GF-D8 (cell line): ENCODE results near the gene SUPT5H.
"Not testable (repeated sequence)": the region's sequence is repeated elsewhere in the genome, so short reads cannot be mapped to it uniquely, and the experiment has no call there.

Experiments
- DNase-seq: peaks from one replicate; lab custom pipeline; 2025; lab: John Stamatoyannopoulos, UW

SUPT5H gene

DNA sequence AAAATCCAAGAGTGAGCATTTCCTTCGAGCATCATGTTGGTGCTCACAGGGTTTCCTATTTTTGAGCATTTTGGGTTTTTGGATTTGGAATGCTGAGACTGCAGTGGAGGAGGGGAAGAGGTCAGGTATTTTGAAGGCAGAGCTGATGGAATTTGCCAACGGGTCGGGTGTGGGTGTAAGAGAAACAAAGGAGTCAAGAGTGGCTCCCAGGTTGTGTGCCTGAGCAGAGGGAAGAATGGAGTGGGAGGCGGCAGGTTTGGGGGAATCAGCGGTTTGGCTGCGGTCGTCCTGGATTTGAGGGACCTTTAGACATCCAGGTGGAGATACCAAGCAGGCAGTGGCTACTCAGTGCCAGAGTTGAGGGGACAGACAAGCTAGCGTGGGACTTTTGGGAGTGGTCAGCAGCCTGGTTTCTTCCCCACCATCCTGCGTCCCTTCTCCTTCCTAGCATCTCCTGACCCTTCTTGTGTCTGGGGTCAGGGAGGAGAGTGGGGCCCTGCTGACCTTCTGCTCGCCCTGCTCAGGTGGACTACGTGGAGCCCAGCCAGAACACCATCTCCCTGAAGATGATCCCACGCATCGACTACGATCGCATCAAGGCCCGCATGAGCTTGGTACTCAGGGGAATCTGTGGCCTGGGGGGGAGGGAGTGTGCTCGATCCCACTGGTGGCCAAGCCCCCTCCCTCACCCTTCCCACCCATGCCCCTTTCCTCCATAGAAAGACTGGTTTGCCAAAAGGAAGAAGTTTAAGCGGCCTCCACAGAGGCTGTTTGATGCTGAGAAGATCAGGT is 20.8 kb downstream of the SUPT5H start:
- no peak for DNase-seq

DNA sequence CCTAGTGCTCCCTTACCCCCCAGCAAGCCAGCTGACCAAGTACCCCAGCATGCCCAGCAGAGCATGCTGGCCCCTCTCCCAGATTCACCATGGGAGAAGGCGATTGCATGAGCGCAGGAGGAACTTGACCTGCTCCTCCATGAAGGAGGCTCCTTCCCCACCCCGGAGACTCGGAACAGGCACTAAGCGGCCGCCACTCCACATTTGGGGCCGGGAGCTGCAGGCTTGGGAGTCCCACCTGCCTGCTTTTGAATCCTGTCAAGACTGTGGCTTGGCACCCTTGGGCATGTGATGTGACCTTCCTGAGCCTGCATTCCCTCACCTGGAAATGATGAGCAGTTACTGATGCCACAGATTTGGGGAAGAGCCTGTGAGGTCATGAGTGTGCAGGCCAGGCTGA is 22.6 kb downstream of the SUPT5H start:
- DNase-seq: no peak

DNA sequence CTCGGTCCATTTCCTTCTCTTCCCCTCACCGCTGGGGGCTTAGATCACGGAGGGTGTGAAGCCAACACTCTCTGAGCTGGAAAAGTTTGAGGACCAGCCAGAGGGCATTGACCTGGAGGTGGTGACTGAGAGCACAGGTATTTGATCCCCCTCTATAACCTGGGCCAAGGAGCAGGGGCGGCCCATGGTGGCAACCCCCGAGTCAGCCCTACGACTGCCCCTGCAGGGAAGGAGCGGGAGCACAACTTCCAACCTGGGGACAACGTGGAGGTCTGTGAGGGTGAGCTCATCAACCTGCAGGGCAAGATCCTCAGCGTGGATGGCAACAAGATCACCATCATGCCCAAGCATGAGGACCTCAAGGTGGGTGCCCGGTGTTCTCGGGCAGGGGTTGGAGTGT is 23.7 kb downstream of the SUPT5H start:
- no peak for DNase-seq

DNA sequence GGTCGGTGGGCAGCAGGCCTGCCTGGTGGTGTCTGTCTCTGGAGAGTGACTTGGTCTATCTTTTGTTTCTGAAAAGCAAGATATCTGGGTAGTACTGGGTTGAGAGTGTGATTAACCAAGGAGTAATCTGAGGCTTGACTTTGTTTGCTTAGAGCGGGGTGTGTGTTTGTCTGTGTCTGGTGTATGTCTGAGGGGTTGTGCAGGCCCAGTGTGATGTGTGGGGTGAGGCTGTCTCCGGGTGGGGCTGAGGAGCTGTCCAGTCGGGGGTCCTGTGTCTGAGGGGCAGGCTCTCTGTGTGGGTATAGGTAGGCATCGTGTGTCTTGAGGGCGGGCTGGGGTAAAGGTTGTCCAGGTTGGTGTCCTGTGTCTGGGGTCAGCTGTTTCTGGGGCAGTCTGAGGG is 24.2 kb downstream of the SUPT5H start:
- DNase-seq: no peak

DNA sequence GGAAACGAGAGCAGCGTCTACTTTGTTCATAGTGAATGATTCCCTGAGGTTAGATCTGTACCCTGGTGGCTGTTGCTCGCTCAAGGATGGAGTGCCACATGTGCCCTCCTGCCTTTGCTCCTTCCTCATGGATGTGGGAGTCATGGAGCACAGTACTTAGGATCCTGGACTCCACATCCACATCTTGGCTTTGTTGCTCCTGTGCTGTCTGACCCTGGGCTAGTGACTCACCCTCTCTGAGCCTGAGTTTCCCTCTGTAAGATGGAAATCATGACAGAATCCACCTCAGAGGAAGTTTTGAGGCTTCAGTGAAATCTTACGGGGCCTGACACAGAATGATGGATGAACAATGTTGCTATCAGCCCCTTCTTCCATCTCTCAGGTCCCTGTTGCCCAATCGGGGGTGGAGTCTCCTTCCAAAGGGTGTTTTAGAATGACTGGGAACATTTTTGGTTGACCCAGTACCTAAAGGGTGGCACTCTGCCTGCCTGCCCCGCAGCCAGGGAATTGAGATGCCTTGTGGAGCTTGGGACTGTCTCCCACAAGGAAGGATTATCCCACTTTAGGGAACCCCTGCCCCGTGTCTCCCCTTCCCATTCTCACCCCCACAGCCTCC is 25.4 kb downstream of the SUPT5H start:
- DNase-seq: no peak

DNA sequence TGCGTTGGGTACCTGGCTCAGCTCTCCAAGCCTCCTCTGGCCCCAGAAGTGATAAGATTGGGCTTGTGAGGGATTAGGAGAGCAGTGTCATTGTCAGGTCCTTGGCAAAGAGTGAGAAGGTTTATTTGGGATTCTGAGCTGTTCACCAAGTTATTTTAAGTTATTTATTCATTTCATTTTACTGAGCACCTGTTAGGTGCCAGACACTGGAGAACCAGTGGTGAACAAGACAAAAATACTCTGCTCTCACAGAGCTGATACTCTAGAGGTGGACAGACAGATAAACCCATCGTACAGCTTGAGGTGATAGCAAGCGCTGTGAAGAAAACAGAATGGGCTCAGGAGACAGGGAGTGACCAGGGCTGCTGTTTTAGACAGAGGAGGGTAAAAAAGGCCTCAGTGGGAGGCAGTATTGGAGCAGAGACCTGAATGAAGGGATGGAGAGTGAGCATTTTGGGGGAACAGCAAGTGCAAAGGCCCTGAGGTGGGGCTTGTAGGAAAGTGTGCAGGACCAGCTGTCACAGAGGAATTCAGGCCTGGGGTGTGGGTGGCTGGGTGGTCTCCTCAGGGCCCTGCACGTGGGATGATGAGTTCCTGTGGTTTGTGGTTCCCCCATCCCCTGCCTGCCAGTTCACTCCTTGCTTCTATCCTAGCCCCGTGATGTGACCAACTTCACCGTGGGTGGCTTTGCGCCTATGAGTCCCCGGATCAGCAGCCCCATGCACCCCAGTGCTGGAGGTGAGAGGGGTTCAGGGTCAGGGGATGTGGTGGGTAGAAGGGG is 26.6 kb downstream of the SUPT5H start:
- no peak for DNase-seq

DNA sequence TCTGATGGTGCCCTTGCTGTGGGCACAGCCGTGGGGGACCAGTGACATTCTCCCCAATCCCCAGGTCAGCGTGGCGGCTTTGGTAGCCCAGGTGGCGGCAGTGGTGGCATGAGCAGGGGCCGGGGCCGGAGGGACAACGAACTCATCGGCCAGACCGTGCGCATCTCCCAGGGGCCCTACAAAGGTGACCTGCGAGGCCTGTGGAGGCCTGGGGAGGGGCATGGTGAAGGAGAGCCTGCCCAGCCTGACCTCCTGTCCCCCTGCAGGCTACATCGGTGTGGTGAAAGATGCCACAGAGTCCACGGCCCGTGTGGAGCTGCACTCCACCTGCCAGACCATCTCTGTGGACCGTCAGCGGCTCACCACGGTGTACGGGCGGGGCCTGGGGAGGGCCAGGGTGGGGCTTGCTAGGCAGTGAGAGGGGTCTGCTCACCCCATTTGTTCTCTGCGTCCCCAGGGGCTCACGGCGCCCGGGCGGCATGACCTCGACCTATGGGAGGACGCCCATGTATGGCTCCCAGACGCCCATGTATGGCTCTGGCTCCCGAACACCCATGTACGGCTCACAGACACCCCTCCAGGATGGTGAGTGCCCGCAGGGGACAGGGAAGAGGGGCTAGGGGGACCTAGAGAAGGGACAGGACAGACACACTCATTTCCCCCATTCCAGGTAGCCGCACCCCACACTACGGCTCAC is 27.5 kb downstream of the SUPT5H start:
- no peak for DNase-seq

DNA sequence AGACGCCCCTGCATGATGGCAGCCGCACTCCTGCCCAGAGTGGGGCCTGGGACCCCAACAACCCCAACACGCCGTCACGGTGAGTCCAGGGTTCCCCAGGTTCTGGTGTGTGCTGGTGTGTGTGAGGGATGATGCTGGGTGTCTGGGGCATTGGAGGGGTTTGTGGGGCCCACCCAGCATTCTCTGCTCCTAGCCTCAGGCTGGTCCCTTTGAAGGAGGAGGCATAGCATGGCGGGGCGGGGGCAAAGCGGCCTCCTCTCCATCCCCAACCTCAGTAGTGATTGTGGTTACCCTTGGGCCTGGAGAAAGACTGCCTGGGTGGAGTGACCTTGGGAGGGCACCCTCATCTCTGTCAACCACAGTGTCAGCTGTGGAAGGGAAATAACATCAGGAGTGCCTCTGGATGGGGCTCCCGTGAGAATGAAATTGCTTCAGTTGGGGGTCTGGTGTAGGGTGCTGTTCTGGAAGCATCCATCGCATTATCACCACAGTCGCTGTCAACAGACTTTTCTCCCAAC is 28.1 kb downstream of the SUPT5H start:
- no peak for DNase-seq

DNA sequence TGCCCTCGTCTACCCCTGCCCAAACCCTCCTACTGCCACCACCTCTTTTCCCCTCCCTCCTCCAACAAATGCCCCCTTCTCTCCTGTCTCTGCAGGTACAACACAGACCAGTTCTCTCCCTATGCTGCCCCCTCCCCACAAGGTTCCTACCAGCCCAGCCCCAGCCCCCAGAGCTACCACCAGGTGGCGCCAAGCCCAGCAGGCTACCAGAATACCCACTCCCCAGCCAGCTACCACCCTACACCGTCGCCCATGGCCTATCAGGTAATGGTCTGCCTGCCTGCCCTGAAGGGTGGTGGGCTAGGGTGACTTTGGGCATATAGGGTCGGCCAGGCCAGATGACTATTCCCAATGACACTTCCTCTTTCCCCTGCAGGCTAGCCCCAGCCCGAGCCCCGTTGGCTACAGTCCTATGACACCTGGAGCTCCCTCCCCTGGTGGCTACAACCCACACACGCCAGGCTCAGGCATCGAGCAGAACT is 28.8 kb downstream of the SUPT5H start:
- no peak for DNase-seq

DNA sequence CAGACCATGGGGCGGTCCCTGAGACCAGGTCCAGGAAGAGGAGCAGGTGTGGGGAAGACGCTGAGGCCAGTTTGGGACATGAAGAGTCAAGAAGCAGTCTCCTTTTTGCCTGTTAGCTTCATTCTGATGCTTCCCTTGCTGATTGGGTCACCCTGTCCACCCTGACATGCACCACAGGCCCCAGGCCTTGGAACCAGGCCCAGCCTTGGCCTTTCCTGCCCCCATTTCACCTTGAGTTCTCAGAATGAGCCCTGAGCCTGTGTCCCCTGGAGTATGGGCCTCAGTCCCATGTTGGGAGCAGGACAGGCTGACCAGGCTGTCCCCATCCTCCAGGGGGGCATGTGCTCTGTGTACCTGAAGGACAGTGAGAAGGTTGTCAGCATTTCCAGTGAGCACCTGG is 30.4 kb downstream of the SUPT5H start:
- DNase-seq: no peak

DNA sequence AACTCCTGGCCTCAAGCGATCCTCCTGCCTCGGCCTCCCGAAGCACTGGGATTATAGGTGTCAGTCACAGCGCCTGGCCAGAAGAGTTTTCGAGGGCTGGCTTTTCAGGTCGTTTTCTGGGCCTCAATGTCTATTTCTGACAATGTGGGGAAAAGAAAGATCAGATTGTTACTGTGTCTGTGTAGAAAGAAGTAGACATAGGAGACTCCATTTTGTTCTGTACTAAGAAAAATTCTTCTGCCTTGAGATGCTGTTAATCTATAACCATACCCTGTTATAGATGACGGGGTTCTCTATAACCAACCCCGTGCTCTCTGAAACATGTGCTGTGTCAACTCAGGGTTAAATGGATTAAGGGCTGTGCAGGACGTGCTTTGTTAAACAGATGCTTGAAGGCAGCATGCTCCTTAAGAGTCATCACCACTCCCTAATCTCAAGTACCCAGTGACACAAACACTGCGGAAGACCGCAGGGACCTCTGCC is 34.0 kb downstream of the SUPT5H start:
- not testable (repeated sequence) for DNase-seq

DNA sequence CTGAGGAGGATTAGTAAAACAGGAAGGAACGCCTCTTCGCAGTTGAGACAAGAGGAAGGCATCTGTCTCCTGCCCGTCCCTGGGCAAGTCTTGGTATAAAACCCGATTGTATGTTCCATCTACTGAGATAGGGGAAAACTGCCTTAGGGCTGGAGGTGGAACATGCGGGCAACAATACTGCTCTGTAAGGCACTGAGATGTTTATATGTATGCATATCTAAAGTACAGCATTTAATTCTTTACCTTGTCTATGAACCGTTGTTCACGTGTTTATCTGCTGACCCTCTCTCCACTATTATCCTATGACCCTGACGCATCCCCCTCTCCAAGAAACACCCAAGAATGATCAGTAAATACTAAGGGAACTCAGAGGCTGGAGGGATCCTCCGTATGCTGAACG is 34.5 kb downstream of the SUPT5H start:
- DNase-seq: no peak

DNA sequence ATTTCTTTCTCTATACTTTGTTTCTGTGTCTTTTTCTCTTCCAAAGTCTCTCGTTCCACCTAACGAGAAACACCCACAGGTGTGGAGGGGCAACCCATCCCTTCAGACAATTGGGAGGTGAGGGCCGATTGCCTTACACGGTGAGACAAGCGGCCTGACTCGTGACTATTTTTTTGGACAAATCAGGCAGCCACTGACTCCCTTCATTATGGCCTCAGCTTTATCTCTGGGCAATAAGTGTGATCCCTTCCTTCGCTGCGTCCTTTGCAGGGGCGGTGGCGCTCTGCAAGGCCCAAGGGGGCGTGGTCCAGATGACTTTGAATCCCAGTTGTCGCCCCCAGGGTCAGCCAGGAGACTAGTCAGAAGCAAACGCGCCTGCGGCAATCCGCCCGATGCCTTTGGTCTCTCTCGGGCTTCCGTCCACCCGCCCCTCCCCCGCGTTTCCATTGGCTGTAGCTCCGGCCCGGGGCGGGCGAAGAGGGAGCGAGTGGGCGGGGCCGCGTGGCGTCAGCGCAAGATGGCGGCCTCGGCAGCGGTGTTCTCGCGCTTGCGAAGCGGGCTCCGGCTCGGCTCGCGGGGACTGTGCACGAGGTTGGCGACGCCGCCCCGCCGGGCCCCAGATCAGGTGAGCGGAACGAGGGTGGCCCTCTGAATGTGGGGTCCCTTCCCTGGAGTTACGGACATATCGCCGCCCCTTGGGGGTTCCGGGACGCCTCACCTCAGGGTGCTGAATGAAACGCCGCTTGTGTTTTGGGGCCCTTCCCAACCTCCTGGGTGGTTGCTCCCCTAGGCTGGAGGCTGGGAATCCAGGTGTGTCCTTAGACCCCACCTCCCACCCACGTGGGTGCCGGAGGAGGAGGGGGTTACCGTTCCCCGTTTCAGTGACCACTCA is 35.2 kb downstream of the SUPT5H start, which contains the start of gene TIMM50:
Gene TIMM50 (plus strand): TSS at position 502 of the 892 bp plus-strand sequence. CDS start 16 bp downstream, at position 518.
- DNase-seq: peak; percentile 84

DNA sequence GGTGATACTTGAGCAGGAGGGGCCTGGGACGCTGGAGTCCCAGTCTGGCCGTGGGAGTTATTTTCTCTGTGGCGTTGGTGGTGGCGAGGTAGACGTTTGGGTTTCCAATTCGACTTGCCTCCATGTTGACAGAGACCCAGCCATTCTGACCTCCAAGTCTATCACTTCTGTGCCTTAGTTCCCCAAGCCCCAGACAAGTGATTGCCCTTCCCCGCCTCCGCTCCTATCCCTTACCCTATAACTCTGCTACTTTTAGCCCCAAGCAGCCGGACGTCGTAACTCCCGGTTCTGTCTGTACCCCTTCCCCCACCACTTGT is 35.8 kb downstream of the SUPT5H start:
- DNase-seq: no peak

DNA sequence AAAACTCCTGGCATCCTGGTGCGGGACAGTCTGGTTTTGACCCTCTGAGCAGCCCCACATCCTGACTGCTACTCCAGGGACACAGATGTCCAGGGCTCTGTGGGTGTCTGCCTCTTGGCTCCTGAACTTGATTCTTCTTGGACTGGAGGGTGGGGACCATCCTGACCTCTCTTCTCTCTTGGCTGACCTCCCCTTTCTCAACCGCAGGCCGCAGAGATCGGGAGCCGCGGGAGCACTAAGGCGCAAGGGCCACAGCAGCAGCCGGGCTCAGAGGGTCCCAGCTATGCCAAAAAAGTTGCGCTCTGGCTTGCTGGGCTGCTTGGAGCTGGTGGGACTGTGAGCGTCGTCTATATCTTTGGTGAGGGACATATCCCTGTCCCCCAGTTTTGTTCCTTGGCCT is 36.3 kb downstream of the SUPT5H start:
- no peak for DNase-seq

DNA sequence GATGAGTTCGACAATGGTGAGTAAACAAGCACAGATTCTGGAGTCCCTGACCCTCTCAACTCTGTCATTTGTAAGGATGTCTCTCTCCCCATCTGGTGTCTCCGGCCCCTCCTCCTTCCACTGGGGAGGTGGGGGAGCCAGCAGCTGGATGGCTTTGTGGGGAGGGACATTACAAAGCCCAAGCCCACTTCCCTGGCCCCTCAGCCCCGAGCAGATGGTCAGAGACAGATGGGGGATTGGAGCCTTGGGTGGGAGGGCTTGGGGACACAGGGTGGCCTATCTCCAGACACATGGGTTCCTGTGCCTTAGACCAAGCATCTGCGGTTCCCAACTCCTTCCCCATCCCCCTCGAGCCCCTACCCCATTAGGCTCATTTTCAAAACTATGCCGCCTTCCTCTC is 37.8 kb downstream of the SUPT5H start:
- DNase-seq: no peak

DNA sequence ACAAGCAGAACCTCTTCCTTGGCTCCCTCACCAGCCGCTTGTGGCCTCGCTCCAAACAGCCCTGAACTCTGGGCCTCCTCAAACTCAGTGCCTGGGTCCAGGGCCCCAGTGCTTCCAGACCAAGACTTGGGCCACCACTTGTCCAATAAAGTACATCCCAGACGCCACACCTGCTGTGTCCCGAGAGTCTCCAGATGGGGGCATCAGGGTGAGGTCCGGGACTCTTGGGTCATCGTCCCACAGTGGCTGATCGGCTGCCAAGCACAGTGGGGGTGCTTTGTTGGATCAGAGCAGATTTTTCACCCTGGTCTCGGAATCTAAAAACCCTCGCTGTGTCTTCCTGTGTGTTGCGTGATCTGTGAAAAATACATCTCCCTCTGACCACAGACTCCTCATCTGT is 44.4 kb downstream of the SUPT5H start:
- DNase-seq: no peak

DNA sequence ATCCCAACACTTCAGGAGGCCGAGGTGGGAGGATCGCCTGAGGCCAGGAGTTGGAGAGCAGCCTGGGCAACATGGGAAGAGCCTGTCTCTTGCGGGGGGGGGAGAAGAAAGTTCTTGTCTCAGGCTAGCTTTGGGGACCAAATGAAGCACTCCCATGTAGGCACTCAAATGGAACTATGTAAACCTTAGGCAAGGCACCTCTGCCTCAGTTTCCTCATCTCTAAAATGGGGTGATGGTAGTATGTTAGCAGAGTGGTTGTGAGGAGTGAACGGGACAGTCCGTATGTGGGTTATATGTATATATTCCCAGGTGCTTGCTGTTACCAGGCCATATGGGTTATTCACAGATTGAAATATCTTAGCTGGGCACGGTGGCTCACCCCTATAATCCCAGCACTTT is 46.8 kb downstream of the SUPT5H start:
- no peak for DNase-seq

DNA sequence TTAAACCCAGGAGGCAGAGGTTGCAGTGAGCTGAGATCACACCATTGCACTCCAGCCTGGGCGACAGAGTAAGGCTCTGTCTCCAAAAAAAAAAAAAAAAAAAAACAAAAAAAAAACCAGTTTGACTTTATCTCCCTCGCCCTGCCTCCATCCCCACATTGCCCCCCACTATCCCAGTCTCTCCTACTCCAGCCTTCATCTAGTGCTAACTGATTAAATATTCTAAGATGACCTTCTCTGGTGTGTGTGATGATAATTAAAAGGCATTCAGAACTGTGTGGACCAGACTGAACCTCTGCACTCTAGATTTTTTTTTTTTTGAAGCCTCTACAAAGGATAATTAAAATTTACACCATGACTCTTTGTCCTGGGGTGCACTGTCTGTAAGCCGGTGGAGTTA is 47.4 kb downstream of the SUPT5H start:
- no peak for DNase-seq

DNA sequence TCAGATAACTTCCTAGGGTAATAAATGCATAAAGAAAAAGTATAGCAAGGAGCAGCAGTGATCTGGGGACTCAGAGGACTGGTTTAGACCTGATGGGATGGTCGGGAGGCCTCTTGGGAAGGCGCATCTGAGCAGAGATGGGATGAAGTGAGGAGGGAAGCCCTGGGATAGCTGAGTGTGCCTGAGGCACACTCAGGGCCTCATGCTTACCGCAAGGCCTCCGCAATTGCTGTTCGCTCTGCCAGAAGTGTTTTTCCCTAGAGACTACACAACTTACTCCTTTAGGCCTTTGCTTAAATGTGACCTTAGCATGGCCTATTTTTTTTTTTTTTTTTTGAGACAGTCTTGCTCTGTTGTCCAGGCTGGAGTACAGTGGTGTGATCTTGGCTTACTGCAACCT is 49.3 kb downstream of the SUPT5H start:
- DNase-seq: no peak

DNA sequence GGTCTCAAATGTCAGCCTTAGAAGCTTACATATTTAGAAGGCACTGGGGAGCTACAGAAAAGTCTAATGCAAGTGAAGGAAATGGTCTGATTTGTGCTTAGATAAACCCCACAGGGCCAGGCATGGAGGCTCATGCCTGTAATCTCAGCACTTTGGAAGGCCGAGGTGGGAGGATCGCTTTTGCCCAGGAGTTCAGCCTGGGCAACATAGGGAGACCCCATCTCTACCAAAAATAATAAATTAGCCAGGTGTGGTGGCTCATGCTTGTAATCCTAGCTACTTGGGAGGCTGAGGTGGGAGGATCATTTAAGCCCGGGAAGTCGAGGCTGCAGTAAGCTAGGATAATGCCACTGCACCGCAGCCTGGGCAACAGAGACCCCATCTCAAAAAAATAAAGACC is 50.7 kb downstream of the SUPT5H start:
- no peak for DNase-seq
